ENCODE results near the gene TREM2. TPM values are rescaled to one million over a fixed set of nuclear protein-coding genes. Genes with fewer than 3 reads are reported as not detected.

TREM2 gene
- total RNA-seq, 2 experiments from 2014 or later: not detected

- H3K36me3 ChIP-seq (ENCODE audit: insufficient read depth, low read length): peaks cover 5% of the 10 kb centered on the region
- no peaks in the 10 kb centered on the region for H3K27me3 ChIP-seq (ENCODE audit: control insufficient read depth in 1 of 2, insufficient read depth in 2 of 2, low read length in 2 of 2)
- H3K9me3 ChIP-seq (ENCODE audit: control insufficient read depth in 1 of 2, insufficient read depth in 1 of 2, low read length in 2 of 2): no peaks in the 10 kb centered on the region
- intact Hi-C loops (cut with DNase I, micrococcal nuclease): no loop called here
- ChIA-PET CTCF (no interaction called here), POLR2A (interaction anchor here (0.8 to 1.9 kb wide), 10 partner anchors 8 to 850 kb away, joined by 3 to 12 read pairs (median 4); partner anchors contain the start of genes NFYA and OARD1)
- peaks cover 56% of the 10 kb centered on the region for H3K4me1 ChIP-seq (ENCODE audit: insufficient read depth, low read length)
- H3K27ac ChIP-seq (ENCODE audit: low read depth in 1 of 2, low read length in 2 of 2): peak overlapping the region; percentile 85 to 96
- H3K4me3 ChIP-seq (ENCODE audit: low read length): peak overlapping the region; percentile 34
- peak overlapping the region; percentile 100 for H3K27ac Mint-ChIP-seq
- peak; percentile 82 for ATAC-seq (ENCODE audit: poor library complexity)
- H3K9me3 Mint-ChIP-seq: no peaks in the 10 kb centered on the region
- H3K4me3 Mint-ChIP-seq: peak overlapping the region; percentile 81
- no peak for TF ChIP-seq CTCF (IDR thresholded peaks at IDR 0.05)
- no peaks in the 10 kb centered on the region for H3K27me3 Mint-ChIP-seq
- H3K36me3 Mint-ChIP-seq (ENCODE audit: low read depth): peaks cover 10% of the 10 kb centered on the region
- H3K4me1 Mint-ChIP-seq (ENCODE audit: low read depth): peaks cover 79% of the 10 kb centered on the region
- peak; percentile 14 to 93 (median 50) for DNase-seq
Measured at GRCh38 chr6:41200296-41200900, 37.5 kb upstream of the TREM2 start.

- Histone ChIP-seq H3K9me3 (ENCODE audit: control insufficient read depth in 1 of 2, insufficient read depth in 1 of 2, low read length in 2 of 2) (no peaks in the 10 kb centered on the region), H3K4me1 (ENCODE audit: insufficient read depth, low read length) (peaks cover 58% of the 10 kb centered on the region), H3K27me3 (ENCODE audit: control insufficient read depth in 1 of 2, insufficient read depth in 2 of 2, low read length in 2 of 2) (no peaks in the 10 kb centered on the region), H3K4me3 (ENCODE audit: low read length) (peak overlapping the region; percentile 34), H3K36me3 (ENCODE audit: insufficient read depth, low read length) (peaks cover 5% of the 10 kb centered on the region), H3K27ac (ENCODE audit: low read depth in 1 of 2, low read length in 2 of 2) (peak overlapping the region; percentile 85 to 96)
- CTCF ChIA-PET: no interaction called here
- ATAC-seq (ENCODE audit: poor library complexity) (peak; percentile 26), DNase-seq (peak in 6 of 14 experiments; percentile 11 to 66 (median 45))
- no peaks in the 10 kb centered on the region for H3K27me3 Mint-ChIP-seq
- H3K27ac Mint-ChIP-seq: peak overlapping the region; percentile 100
- TF ChIP-seq CTCF (IDR thresholded peaks at IDR 0.05): no peak
- peaks cover 86% of the 10 kb centered on the region for H3K4me1 Mint-ChIP-seq (ENCODE audit: low read depth)
- no peaks in the 10 kb centered on the region for H3K9me3 Mint-ChIP-seq
- peak overlapping the region; percentile 81 for H3K4me3 Mint-ChIP-seq
- POLR2A ChIA-PET: interaction anchor here (0.8 to 1.9 kb wide), 9 partner anchors 10 to 851 kb away, joined by 3 to 12 read pairs (median 4); partner anchors contain the start of genes NFYA and OARD1
- intact Hi-C loops (cut with DNase I, micrococcal nuclease): loop anchor here in 1 of 2 experiments (5.0 kb wide), 1 partner anchor 103 kb away; no protein-coding TSS in a partner anchor
- H3K36me3 Mint-ChIP-seq (ENCODE audit: low read depth): peaks cover 12% of the 10 kb centered on the region
Measured at GRCh38 chr6:41199552-41200246, 36.8 kb upstream of the TREM2 start.

GRCh38 chr6:41197234-41197633 lies 34.3 kb upstream of the TREM2 start:
- POLR2A ChIA-PET: no interaction called here
- intact Hi-C loops (cut with DNase I, micrococcal nuclease): loop anchor here in 1 of 2 experiments (5.0 kb wide), 1 partner anchor 105 kb away; no protein-coding TSS in a partner anchor

More at GRCh38 chr6:41197234-41197633, 34.3 kb upstream of the TREM2 start:
- no peak for ATAC-seq (ENCODE audit: poor library complexity)
- no peak overlapping the region for H3K4me3 Mint-ChIP-seq
- no peaks in the 10 kb centered on the region for H3K9me3 Mint-ChIP-seq
- peaks cover 54% of the 10 kb centered on the region for H3K4me1 ChIP-seq (ENCODE audit: insufficient read depth, low read length)
- CTCF ChIA-PET: no interaction called here
- no peak for TF ChIP-seq CTCF (IDR thresholded peaks at IDR 0.05)
- peak overlapping the region; percentile 100 for H3K27ac Mint-ChIP-seq
- no peaks in the 10 kb centered on the region for H3K9me3 ChIP-seq (ENCODE audit: control insufficient read depth in 1 of 2, insufficient read depth in 1 of 2, low read length in 2 of 2)
- peaks cover 81% of the 10 kb centered on the region for H3K4me1 Mint-ChIP-seq (ENCODE audit: low read depth)
- H3K4me3 ChIP-seq (ENCODE audit: low read length): no peak overlapping the region
- no peaks in the 10 kb centered on the region for H3K27me3 ChIP-seq (ENCODE audit: control insufficient read depth in 1 of 2, insufficient read depth in 2 of 2, low read length in 2 of 2)
- peaks cover 26% of the 10 kb centered on the region for H3K36me3 Mint-ChIP-seq (ENCODE audit: low read depth)
- peak overlapping the region in 1 of 2 donors; percentile 13 for H3K27ac ChIP-seq (ENCODE audit: low read depth in 1 of 2, low read length in 2 of 2)
- H3K36me3 ChIP-seq (ENCODE audit: insufficient read depth, low read length): peaks cover 11% of the 10 kb centered on the region
- no peak for DNase-seq
- H3K27me3 Mint-ChIP-seq: no peaks in the 10 kb centered on the region
